ENCODE results near the gene PIK3R2. TPM values are rescaled to one million over a fixed set of nuclear protein-coding genes. Genes with fewer than 3 reads are reported as not detected.

Gene PIK3R2
- total and polyA plus RNA-seq, 4 donors = 1.5 to 37.8 (median 7.7) TPM

- TF ChIP-seq YY1 (IDR thresholded peaks at IDR 0.05) (no peak), EGR1 (IDR thresholded peaks at IDR 0.05; ENCODE audit: low read depth in 2 of 2) (no peak), JUND (IDR thresholded peaks at IDR 0.05) (no peak), FOXA1 (IDR thresholded peaks at IDR 0.05) (no peak), MAX (IDR thresholded peaks at IDR 0.05) (no peak), NR2F2 (IDR thresholded peaks at IDR 0.05) (no peak), ATF3 (IDR thresholded peaks at IDR 0.05) (no peak)
- TF ChIP-seq, protein P1, sequence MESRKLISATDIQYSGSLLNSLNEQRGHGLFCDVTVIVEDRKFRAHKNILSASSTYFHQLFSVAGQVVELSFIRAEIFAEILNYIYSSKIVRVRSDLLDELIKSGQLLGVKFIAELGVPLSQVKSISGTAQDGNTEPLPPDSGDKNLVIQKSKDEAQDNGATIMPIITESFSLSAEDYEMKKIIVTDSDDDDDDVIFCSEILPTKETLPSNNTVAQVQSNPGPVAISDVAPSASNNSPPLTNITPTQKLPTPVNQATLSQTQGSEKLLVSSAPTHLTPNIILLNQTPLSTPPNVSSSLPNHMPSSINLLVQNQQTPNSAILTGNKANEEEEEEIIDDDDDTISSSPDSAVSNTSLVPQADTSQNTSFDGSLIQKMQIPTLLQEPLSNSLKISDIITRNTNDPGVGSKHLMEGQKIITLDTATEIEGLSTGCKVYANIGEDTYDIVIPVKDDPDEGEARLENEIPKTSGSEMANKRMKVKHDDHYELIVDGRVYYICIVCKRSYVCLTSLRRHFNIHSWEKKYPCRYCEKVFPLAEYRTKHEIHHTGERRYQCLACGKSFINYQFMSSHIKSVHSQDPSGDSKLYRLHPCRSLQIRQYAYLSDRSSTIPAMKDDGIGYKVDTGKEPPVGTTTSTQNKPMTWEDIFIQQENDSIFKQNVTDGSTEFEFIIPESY (IDR thresholded peaks at IDR 0.05) = no peak
- no peak overlapping the region for H3K4me3 ChIP-seq (ENCODE audit: low read depth in 1 of 3, low read length in 3 of 3)
- peaks cover 6 to 20% (median 15%) of the 10 kb centered on the region in 4 donors for H3K4me1 ChIP-seq (ENCODE audit: control insufficient read depth in 4 of 4, insufficient read depth in 4 of 4, low read length in 3 of 4)
- no peak overlapping the region for H3K27ac ChIP-seq (ENCODE audit: low read depth in 1 of 2, low read length in 2 of 2)
- 96% methylated on average over 13 of the region's 13 CpGs for WGBS
- H3K9ac ChIP-seq (ENCODE audit: low read depth in 1 of 2, low read length in 2 of 2) = no peak overlapping the region
- H3K27me3 ChIP-seq (ENCODE audit: control insufficient read depth in 4 of 4, insufficient read depth in 4 of 4, low read length in 3 of 4) = no peaks in the 10 kb centered on the region
- no peak for DNase-seq (ENCODE audit: low spot score)
- no peaks in the 10 kb centered on the region for H3K9me3 ChIP-seq (ENCODE audit: control insufficient read depth in 4 of 4, low read length in 3 of 4)
- H3K36me3 ChIP-seq (ENCODE audit: control insufficient read depth in 4 of 4, insufficient read depth in 3 of 4, low read depth in 1 of 4, low read length in 3 of 4) = peaks cover 25 to 43% (median 32%) of the 10 kb centered on the region in 4 donors
These were observed 5.6 kb upstream of the PIK3R2 start for GRCh38 chr19:18147396-18147795.

DNA sequence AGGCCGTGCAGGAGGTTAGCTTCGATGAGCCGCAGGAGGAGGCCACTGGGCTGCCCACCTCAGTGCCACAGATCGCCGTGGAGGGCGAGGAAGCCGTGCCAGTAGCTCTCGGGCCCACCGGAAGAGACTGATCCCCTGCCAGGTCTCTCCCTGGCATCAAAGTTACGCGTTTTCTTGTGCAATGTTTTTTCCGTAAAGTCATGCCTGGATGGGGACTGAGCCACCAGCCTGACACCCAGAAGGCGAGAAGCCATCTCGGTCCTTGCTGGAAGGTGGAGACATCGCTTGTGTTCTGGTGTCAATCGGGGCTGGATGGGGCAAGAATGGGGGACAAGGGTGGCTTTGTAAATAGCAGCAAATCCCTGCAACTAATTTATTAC is 3.4 kb upstream of the PIK3R2 start:
- H3K9me3 ChIP-seq (ENCODE audit: control insufficient read depth in 4 of 4, low read length in 3 of 4) = no peaks in the 10 kb centered on the region
- H3K4me1 ChIP-seq (ENCODE audit: control insufficient read depth in 4 of 4, insufficient read depth in 4 of 4, low read length in 3 of 4) = peaks cover 11 to 31% (median 24%) of the 10 kb centered on the region in 4 donors
- no peak overlapping the region for H3K27ac ChIP-seq (ENCODE audit: low read depth in 1 of 2, low read length in 2 of 2)
- 81% methylated on average over 16 of the region's 16 CpGs for WGBS
- H3K4me3 ChIP-seq (ENCODE audit: low read depth in 1 of 3, low read length in 3 of 3) = no peak overlapping the region
- TF ChIP-seq HNF4G (IDR thresholded peaks at IDR 0.05) (no peak), RXRA (IDR thresholded peaks at IDR 0.05) (no peak), FOXA1 (IDR thresholded peaks at IDR 0.05) (no peak), REST (IDR thresholded peaks at IDR 0.05) (no peak), CTCF (IDR thresholded peaks at IDR 0.05; ENCODE audit: low read depth, low read length, missing input control) (no peak)
- H3K27me3 ChIP-seq (ENCODE audit: control insufficient read depth in 4 of 4, insufficient read depth in 4 of 4, low read length in 3 of 4) = no peaks in the 10 kb centered on the region
- peaks cover 16 to 28% (median 21%) of the 10 kb centered on the region in 4 donors for H3K36me3 ChIP-seq (ENCODE audit: control insufficient read depth in 4 of 4, insufficient read depth in 3 of 4, low read depth in 1 of 4, low read length in 3 of 4)
- H3K9ac ChIP-seq (ENCODE audit: low read depth in 1 of 2, low read length in 2 of 2) = no peak overlapping the region
- DNase-seq (ENCODE audit: low spot score) = no peak
